HG02852 (cell line): ENCODE measurements around the gene CORO1C.
"Not testable (repeated sequence)": the region's sequence is repeated elsewhere in the genome, so short reads cannot be mapped to it uniquely, and the experiment has no call there.

ENCODE experiments used
- ATAC-seq: cut with Tn5 transposase; IDR thresholded peaks from one replicate; pipeline ENCODE4 v1.9.1; 2021; ENCODE audit warnings: mild to moderate bottlenecking, moderate library complexity; ENCODE audit not compliant: unreplicated experiment

Gene CORO1C

DNA sequence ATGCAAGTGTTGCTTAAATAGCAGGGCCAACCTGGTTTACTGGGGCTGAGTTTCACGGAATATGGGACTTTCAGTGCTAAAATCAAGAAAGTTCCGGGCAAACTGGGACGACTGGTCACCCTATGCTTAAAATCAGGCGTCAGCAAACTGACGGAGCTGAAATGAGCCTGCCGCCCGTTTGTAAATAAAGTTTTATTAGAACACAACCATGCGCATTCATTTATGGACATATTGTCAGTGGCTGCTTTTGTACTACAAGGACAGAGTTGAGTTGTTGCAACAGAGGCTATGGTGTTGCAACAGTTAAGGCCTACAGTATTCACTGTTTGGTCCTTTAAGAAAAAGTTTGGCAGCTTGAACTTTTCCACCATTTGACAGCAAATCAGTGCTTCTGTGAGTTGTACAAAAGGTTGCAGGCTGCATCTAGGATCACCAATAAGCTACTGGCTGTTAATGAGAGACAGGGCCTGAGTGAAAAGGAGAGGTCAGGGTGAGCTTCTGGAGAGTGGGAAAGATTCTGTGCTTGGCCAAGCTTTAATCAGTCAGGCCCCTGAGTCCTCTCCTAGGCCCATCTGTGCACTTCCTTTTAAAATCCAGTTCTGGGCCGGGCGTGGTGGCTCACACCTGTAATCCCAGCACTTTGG, 111.0 kb downstream of the CORO1C start:
- no peak for ATAC-seq

DNA sequence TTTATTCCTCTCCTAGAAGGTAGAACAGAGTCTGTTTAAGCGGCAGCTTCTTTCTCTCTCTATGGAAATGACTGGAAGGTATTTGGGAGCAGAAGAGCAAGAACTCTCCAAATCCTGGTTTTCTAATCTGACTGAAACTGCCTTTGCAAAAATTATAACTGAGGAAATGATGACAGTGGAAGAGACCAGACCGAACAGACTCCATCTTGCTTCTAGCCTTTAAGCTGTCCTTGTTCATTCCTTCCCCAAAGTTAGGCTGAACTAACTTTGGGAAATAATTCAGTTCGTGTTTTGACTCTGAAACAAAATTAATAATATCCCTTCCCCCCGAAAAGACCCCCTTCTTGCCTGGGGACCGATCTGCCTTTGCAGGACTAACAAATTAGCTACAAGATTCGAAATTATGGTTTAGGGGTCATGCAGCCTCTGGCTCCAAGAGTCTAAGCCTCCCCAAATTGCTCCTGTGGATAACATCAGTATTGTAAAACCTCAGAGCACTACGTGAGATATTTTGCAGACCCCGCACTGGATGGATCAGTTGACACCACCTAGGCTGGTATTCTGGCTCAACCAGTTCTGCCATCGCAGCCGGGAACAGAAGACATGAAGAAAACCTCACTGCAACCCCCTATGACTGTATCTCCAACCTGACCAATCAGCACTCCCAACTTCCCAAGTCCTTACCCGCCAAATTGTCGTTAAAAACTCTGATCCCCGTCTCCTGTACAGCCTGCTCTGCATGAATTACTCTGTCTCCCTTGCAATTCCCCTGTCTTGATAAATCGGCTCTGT, 111.8 kb downstream of the CORO1C start:
- no peak for ATAC-seq

GRCh38 chr12:108618953-108619274, 112.4 kb downstream of the CORO1C start:
- not testable (repeated sequence) for ATAC-seq

DNA sequence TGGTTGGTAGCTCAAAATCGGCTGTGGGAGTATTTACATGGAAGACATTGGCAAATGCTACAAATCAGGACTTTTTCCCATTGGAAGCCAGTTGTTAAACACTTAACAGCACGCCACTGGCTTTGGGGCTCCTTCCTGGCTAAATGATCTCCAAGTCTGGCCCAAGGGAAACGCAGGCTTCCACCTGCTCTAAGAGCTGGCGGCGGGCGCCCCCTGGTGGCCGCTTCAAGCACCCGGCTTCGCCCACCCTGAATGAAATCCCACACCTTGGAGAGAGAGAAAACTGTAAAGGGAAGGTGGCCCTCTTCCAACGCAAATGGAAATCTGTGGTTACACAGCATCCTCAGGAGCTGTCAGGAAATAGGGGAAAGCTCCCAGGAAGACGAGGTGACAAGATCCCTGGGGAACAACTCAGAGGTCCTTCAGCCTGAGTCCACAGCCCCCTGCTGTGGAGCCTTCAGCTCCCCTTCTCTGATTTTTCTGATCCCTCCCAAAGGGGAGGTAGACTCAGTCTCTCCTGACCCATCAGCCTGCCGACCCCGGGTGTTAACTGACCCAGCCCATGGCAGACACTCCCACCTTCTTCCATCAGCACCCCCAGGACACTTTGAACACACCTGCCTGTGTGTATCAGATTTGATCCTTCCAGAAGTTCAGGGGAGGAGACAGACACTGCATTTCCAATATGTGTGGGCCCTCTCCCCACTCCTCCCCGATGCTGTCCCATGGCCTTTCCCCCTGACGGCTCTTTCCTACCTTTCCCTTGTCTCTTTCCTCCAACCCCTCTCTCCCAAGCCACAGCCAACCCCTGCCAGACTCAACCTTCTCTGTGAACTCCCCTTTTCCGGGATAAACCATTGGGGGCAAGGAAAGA, 113.0 kb downstream of the CORO1C start:
- peak; percentile 41 for ATAC-seq

DNA sequence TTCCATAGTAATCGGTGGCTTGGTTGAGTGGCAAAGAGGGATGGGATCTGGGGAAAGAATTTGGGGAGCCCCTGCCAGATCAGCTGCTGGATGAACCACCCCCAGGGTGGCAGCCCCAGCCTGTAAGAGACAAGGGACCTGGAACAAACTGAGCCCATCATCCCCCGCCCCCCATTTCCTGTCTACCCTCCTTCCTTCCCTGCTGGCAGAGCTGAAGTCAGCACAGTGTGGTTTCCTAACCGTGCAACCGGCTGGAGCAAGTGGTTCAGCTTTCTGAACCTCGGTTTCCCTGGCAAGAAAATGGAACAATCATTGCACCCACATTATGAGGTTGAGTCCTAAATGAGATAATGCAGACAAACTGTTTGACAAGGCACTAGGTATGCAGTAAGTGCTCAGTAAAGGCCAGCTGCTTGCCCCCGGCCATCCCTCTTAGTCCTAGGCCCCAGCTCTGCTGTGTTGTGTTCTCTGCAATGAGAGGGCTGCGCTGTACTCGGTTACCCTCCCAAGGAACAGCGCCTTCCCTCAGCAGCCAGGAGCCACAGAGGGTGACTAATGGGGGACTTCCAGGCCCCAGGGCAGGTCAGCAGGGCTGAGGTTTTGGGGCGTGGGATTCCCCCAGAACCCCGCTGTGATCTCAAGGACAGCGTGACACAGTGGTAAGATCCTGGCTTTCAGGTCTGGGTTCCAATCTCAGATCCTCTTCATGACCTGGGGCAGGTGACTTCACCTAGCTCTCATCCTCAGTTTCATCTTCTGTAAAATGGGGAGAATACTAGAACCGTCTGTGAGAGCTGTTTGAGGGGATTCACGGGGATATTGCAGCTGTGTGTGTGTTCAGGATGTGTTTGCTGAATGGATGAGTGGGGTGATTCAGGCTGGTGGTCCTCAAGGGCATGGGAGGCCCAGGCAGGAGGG, 114.1 kb downstream of the CORO1C start:
- peak; percentile 85 for ATAC-seq

- no peak for ATAC-seq
Measured at GRCh38 chr12:108616359-108616758, 115.0 kb downstream of the CORO1C start.

GRCh38 chr12:108615918-108616317, 115.4 kb downstream of the CORO1C start:
- no peak for ATAC-seq

DNA sequence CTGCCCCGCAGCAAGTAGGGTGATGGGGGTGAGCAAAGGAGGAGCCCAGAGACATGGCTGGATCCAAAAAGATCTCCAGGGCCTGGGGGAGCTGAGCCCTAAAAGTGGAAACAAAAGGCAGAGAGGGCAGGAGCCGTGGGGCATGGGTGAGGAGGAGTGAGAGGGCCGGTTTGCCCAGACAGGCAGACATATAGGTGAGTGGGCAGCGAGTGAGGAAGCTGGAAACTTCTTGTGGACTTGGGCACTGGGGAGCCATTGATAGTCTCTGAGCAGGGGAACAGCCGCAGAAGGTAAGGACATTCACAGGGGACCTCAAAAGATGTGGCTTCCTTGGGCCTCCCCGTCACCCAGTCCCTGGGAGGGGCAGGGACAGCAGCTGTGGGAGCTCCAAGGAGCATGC, 116.7 kb downstream of the CORO1C start:
- ATAC-seq: no peak

GRCh38 chr12:108614041-108614440, 117.3 kb downstream of the CORO1C start:
- ATAC-seq: no peak

DNA sequence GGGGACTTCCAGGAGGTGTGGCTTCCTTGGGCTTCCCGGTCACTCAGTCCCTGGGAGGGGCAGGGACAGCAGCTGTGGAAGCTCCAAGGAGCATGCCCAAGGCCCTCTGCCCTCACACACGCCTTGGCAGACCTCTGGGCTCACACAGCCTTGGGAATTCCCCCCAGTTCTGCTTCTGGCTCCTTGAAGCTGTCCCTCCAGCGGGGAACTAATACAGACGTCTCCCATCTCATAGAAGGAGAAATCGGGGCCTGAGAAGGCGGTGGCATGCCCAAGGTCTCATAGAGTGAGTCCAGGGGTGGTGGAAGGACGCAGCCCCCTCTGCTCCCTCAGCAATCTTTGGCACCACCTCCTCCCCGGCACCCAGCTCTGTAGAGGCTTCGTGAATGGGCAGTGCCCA, 117.8 kb downstream of the CORO1C start:
- no peak for ATAC-seq

DNA sequence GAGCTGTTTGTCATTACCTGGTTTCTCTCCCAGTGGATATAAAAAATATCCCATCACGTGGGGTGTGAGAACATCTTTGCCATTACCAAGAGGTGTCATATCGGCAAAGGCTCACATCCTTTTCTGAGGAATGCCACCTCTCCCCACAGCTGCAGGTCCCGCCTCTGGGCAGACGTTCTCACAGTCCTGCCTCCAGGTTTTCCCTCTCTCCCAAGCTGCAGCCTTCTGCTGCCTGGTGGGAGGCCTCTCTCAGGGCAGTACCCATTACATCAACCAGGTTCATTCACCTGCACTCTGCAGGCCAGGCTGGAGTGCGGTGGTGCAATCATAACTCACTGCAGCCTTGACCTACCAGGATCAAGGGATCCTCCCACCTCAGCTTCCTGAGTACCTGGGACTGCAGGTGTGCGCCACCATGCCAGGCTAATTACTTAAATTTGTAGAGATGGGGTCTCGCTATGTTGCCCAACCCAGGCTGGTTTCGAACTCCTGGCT, 118.5 kb downstream of the CORO1C start:
- ATAC-seq: no peak

DNA sequence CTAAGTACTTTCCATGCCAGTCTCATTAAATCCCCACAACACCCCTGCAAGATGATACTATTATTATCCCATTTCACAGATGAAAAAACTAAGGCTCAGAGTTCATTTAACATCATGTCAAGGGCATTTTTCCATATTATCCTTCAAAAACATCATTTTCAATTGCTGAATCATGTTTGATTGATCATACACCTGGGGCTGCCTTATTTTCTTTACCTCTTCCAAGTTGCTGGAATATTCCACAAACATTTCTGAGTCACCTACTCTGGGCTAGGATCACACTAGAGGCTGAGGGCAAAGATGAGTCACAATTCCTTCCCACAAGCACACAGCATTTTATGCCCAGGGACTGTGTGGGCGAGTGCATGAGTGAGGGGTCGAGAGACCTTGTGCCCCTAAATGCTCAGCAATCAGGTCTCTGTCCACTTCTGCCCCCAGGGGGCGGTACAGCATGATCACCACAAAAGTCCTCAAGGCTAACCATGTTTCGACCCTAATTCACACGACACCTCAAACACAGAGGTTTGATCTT, 119.4 kb downstream of the CORO1C start:
- no peak for ATAC-seq

DNA sequence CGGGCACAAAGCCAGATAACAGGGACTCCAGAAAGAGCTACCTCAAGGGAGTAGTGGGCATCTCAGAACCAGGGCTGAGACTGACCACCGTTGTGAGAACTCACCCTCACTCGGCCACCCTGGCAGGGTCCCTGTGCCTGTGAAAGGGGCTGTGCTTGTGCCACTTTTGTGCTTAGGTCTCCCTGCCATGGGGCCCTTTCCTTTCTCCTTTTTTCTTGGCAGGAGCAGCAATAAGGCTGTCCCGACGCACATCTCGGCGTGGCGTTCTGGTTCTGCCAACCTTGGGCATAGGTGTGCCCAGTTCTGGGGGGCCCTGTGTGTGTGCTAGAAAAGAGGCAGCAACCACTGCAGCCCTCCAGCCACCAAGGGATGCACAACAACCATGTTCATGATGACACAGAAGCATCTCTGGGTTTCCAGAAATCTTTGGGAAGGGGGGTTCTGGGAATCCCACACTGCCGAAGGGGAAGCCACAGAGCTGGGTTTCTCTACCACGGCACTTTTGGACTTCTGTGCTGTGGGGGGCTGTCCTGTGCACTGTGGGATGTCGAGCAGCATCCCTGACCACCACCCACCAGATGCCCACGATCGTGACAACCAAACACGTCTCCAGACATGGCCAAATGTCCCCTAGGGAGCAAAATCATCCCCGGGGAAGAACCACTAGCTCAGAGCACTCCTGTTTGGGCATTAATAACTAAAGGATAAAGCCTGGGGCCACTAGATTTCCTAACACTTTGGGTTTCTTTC, 120.3 kb downstream of the CORO1C start:
- ATAC-seq: no peak

DNA sequence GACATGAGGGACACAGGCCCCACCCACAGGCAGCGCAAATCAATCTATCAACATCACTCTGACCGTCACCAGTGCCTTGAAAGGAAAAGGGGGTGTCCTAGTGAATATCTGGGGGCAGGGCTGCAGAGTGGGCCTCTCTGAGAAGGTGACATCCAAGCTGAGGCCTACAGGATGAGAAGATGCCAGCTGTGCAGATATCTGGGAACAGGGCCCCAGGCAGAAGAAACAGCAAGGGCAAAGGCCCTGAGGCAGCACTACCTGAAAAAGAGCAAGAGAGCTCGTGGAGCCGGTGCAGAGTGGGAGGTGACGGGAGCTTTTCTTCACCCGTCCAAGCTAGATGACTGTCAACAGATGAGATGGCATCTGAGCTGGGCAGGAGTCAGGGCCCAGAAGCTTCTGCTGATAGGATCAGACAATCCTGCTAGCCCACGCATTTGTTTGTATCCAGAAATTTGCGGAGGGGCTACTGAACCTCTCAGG, 120.9 kb downstream of the CORO1C start:
- no peak for ATAC-seq

DNA sequence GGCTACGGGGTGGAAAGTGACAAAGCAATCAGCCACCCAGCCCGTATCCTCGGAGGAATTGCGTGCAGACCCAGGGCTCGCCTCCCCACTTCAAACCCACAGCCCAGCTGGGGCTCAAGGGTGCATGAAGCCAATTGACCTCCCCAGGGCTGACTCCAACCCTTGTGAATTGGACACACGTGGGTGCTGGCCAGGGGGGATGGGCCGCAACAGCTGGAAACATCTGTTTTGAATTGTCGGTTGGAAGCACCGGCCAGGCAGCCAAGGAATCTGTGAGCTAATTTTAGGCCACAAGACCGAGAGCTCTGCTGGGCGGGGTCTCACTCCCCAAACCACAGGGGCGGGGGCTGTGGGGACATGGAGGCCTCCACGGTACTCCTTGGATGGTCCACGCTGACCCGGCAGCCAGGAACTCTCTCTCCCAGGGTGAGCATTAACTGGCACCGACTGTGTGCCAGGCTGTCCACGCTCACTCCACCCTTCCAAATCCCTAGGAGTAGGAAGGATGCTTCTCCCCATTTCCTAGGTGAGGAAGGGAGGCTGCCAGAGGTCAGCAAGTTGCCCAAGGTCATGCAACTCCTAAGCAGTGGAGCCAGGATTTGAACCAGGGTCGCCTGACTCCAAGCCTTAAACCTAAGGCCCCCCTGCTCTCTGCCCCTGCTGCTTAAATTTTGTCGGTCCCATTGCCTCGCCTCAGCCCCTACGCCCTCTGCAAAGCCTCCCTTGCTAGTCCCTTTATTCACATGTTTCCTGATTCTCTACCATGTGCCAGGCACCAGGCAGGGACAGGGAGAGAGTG, 121.6 kb downstream of the CORO1C start:
- no peak for ATAC-seq

GRCh38 chr12:108608616-108609015, 122.7 kb downstream of the CORO1C start:
- no peak for ATAC-seq

- ATAC-seq: no peak
Measured at GRCh38 chr12:108607981-108608600, 123.2 kb downstream of the CORO1C start.

GRCh38 chr12:108606492-108606891, 124.8 kb downstream of the CORO1C start:
- ATAC-seq: no peak
